PFSK-1 (cell line): ENCODE data around the gene TANGO6.

ENCODE experiments used
- FOXP2 ChIP-seq: optimal IDR thresholded peaks from 2 replicates; pipeline ENCODE3; 2011; ENCODE audit warnings: borderline replicate concordance, control low read depth, inconsistent platforms; ENCODE audit not compliant: insufficient read depth; ENCODE audit errors: extremely low read length, extremely low read depth
- POLR2AphosphoS5 ChIP-seq: IDR thresholded peaks from 2 replicates; pipeline ENCODE4 v1.6.1; 2012; ENCODE audit warnings: low read depth, mild to moderate bottlenecking, control low read depth, low read length, moderate library complexity
- SIN3A ChIP-seq: IDR thresholded peaks from 2 replicates; pipeline ENCODE4 v1.6.1; 2012; ENCODE audit warnings: mild to moderate bottlenecking, low read length, moderate library complexity, borderline replicate concordance; ENCODE audit not compliant: insufficient read depth
- TAF1 ChIP-seq: IDR thresholded peaks from 2 replicates; pipeline ENCODE4 v1.6.1; 2012; ENCODE audit warnings: low read length, control low read depth, borderline replicate concordance; ENCODE audit not compliant: insufficient read depth
- TF ChIP-seq, protein P1 (sequence below), 2 experiments: IDR thresholded peaks; 2 replicates each; pipeline versions ENCODE4 v1.6.1 to v1.8.0; 2011 to 2012; ENCODE audit warnings: low read depth in 2 of 2, low read length in 2 of 2, control low read depth in 1 of 2, inconsistent platforms in 1 of 2, mild to moderate bottlenecking in 1 of 2, moderate library complexity in 1 of 2; ENCODE audit not compliant: insufficient read depth in 1 of 2

TANGO6 gene

DNA sequence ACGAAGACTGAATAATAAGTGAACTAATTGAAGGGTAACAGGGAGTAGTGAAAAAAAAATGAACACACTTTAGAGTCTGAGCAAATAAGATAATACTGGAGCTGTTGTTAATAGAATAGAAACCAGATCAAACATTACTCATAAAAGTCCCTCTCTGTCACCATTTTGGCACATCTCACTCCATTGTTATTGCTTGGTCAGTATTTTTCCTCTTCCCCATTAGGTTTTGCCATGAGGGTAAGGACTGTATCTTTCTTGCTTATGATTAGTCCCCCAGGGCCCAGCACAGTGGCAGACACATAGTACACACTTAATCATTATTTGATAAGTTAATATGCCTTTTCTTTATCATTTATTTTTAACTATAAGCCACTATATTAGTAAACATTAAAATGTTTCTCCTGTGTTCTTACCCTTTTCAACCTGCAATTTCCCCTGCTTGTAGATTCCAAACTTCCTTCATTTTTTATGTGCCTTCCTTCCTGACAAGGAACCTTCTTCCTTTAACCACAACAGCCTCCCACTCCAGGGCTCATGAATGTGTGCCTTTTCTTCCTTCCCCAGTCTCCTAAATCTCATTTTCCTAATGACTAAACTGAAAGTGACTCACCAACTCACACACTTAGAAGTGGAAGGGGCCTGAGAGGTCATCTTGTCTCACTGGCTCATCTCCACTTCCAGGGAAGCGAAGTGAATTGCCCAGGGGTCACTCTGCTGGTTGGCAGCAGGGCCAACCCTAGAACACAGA lies 173.9 kb downstream of the TANGO6 start:
- no peak for TF ChIP-seq FOXP2
- TF ChIP-seq TAF1: no peak

DNA sequence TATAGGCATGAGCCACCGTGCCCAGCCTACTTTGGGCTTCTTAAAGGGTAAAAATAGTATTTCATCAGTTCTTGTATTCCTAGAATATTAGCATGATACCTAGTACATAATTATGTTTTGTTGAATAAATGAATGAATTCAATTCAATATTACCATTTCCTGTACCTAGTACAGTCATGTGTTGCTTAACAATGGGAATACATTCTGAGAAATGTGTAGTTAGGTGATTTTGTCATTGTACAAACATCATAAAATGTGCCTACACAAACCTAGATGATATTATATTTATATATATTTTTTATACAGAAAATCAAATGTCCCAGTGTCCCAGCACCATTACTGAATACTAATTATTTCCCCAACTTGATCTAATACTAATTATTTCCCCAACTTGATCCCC lies 176.5 kb downstream of the TANGO6 start:
- TF ChIP-seq FOXP2: no peak
- TF ChIP-seq SIN3A: no peak
- TF ChIP-seq, protein P1, sequence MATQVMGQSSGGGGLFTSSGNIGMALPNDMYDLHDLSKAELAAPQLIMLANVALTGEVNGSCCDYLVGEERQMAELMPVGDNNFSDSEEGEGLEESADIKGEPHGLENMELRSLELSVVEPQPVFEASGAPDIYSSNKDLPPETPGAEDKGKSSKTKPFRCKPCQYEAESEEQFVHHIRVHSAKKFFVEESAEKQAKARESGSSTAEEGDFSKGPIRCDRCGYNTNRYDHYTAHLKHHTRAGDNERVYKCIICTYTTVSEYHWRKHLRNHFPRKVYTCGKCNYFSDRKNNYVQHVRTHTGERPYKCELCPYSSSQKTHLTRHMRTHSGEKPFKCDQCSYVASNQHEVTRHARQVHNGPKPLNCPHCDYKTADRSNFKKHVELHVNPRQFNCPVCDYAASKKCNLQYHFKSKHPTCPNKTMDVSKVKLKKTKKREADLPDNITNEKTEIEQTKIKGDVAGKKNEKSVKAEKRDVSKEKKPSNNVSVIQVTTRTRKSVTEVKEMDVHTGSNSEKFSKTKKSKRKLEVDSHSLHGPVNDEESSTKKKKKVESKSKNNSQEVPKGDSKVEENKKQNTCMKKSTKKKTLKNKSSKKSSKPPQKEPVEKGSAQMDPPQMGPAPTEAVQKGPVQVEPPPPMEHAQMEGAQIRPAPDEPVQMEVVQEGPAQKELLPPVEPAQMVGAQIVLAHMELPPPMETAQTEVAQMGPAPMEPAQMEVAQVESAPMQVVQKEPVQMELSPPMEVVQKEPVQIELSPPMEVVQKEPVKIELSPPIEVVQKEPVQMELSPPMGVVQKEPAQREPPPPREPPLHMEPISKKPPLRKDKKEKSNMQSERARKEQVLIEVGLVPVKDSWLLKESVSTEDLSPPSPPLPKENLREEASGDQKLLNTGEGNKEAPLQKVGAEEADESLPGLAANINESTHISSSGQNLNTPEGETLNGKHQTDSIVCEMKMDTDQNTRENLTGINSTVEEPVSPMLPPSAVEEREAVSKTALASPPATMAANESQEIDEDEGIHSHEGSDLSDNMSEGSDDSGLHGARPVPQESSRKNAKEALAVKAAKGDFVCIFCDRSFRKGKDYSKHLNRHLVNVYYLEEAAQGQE (IDR thresholded peaks at IDR 0.05; ENCODE audit: insufficient read depth in 1 of 2, low read depth in 2 of 2, low read length in 2 of 2): no peak
- no peak for TF ChIP-seq TAF1
- no peak for TF ChIP-seq POLR2AphosphoS5

DNA sequence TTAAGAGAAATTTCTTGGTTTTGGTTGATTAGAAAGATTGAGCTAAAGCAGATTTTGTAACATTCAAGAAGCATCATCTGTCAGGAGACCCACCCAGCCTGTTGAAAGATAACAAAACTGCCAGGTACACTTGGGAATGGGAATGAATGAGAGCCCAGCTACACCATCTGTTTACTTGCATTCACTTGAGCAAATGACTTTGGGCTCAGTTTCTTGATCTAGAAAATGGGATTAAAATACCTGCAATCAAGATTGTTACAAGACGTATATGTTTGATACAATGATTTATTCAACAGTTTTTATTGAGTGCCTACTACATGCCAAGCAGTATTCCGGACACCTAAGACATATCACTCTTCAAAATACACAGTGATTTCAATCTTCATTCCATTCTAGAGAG lies 185.8 kb downstream of the TANGO6 start:
- no peak for TF ChIP-seq FOXP2
- TF ChIP-seq SIN3A: no peak

DNA sequence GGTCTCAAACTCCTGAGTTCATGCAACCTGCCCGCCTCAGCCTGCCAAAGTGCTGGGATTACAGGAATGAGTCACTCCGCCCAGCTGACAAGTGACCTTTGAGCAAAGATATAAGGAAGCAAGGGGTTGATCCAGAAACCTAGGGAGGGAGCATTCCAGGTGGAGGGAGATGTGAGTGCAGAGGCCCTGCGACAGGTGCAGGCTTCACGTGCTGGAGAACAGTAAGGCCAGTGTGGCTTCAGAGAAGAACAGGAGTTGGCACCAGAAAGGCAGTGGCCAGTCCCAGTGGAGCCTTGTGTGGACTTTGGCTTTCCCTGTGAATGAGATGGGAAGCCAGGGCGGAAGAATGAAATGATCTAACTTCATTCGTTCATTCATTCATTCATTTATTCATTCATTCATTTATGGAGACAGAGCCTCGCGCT lies 188.6 kb downstream of the TANGO6 start:
- TF ChIP-seq, protein P1 (IDR thresholded peaks at IDR 0.05; ENCODE audit: insufficient read depth in 1 of 2, low read depth in 2 of 2, low read length in 2 of 2): no peak
- no peak for TF ChIP-seq FOXP2
- TF ChIP-seq SIN3A: no peak
- no peak for TF ChIP-seq TAF1
- no peak for TF ChIP-seq POLR2AphosphoS5

DNA sequence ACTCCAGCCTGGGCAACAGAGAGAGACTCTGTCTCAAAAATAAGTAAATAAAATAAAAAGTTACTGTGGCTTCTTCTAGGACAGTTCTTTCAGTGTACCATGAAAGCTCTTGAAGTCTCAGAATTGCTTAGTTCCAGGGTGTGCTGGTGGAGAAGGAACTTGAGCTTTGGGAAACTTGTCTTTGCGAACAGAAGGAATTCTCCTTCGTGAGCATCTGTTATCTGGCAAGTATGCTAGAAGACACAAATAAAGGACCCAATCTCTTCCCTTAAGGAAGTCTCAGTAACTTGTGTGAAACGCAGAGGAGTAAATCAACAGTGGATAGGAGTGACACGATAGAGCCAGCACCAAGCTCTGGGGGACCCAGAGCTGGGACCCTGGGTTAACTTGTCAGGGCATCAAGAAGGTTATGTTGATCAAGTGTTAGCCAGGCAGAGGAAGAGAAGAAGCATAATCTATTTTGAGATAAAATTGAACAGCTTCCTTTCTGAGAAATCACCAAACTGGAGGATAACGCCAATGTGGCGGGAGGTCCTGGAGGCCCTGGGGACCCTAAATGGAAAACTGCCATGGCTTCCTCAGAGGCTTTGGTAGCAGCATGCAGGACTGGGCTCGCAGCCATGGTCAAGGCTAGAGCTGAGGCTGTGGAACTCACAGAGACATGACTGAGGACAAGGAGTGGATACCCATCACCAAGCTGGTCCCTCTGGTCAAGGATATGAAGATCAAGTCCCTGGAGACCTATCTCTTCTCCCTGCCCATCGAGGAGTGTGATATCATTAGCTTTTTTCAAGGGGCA lies 190.0 kb downstream of the TANGO6 start:
- TF ChIP-seq FOXP2 (no peak), TAF1 (no peak), POLR2AphosphoS5 (no peak), SIN3A (no peak)
- TF ChIP-seq, protein P1 (IDR thresholded peaks at IDR 0.05; ENCODE audit: insufficient read depth in 1 of 2, low read depth in 2 of 2, low read length in 2 of 2): no peak

DNA sequence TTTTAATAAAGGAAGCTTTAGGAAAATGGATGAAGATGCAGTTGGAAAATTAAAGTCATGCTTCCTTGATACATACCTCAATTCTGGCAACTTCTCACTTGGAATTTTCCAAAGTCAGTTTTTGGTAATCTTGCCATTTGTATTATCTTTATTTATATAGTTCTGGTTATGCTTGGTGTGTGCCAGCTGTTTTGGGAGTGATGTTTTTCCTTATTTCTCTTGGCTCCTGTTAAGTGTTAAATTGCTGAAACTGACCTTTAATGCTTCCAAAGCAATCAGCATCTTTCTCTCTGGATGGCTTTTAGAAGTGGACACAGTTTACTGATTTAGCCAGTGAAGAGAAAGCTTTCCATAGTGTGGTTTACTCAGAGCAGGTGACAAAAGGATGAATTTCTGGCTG lies 192.0 kb downstream of the TANGO6 start:
- no peak for TF ChIP-seq SIN3A
- TF ChIP-seq POLR2AphosphoS5: no peak
- TF ChIP-seq, protein P1 (IDR thresholded peaks at IDR 0.05; ENCODE audit: insufficient read depth in 1 of 2, low read depth in 2 of 2, low read length in 2 of 2): no peak
- TF ChIP-seq TAF1: no peak
- no peak for TF ChIP-seq FOXP2
